Measurements from ENCODE around the gene RAD9A.

The RAD9A gene

DNA sequence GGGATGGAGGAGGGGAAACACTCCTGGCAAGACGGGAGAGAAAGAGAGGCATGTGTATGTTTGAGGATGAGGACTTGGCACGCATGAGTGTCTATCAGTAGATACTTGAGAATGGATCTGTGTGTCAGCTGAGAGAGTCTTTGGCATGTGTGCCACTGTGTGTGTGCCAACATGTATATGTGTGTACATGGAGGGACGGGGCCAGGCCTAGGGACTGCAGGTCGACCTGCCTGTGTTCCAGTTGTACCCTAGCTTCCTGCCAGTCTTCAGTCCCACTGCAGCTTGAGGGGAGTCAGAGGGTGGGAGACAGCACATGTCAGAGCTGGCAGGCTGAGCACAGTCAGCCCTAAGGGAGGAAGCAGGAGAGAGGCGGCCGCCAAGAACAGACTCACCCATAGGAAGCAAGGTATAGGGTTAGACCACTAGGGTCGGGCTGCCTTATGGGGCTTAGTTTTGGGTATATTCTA, 24.0 kb upstream of the RAD9A start:
- no peak for TF ChIP-seq CTCF (IDR thresholded peaks at IDR 0.05; ENCODE audit: low read depth, low read length, missing control alignments)

DNA sequence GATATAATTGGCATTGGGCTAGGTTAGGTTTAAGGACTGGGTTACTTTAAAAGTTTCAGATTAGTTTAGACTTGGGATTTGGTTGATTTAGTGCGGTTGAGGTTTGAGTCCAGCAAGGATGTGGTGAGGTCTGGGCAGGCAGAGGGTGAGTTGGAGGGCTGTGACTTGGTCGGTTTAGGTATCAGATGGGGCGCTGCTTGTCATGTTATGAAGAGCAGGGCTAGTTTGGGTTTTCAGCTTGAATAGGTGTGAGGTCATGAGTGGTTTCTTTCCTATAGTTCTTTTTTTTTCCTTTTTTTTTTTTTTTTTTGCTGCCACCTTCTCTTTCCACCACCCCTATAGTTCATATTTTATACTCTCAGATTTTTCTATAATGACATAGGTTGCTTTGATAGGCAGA, 23.2 kb upstream of the RAD9A start:
- no peak overlapping the region for H3K4me3 ChIP-seq (replicated peaks; ENCODE audit: low read depth, low read length)
- no peak for DNase-seq (ENCODE audit: extremely low read depth, low read depth)
- no peak for TF ChIP-seq CTCF (IDR thresholded peaks at IDR 0.05; ENCODE audit: low read depth, low read length, missing control alignments)

More for the DNA sequence above, 24.0 kb upstream of the RAD9A start:
- H3K4me3 ChIP-seq (replicated peaks; ENCODE audit: low read depth, low read length), result no peak overlapping the region
- DNase-seq (ENCODE audit: extremely low read depth, low read depth), result no peak

DNA sequence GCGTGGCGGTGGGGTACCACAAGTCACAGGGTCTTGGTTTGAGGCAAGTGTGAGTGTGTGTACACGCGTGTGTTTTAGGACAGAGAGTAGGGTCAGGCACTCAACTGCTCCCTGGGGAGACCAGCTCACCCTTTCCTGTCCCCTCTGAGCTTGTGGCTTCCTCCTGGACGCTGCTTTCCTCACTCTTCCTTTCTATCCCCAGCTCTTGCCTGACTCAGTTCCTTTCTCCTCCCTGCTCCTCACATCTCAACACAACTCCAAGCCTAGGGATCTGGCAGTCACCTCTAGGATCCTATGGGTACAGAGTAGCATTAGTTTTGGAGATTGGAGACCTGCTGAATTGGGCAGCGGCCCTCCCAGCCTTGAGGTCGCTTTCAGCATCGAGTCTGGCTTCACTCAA, 22.5 kb upstream of the RAD9A start:
- no peak overlapping the region for H3K4me3 ChIP-seq (replicated peaks; ENCODE audit: low read depth, low read length)
- no peak for DNase-seq (ENCODE audit: extremely low read depth, low read depth)
- TF ChIP-seq CTCF (IDR thresholded peaks at IDR 0.05; ENCODE audit: low read depth, low read length, missing control alignments), result no peak

- H3K4me3 ChIP-seq (replicated peaks; ENCODE audit: low read depth, low read length), result no peak overlapping the region
- no peak for DNase-seq (ENCODE audit: extremely low read depth, low read depth)
- no peak for TF ChIP-seq CTCF (IDR thresholded peaks at IDR 0.05; ENCODE audit: low read depth, low read length, missing control alignments)
These were observed 21.9 kb upstream of the RAD9A start for GRCh38 chr11:67369801-67370284.

GRCh38 chr11:67370351-67371076, 21.3 kb upstream of the RAD9A start:
- H3K4me3 ChIP-seq (replicated peaks; ENCODE audit: low read depth, low read length), result peak overlapping the region; percentile 59
- DNase-seq (ENCODE audit: extremely low read depth, low read depth), result no peak
- TF ChIP-seq CTCF (IDR thresholded peaks at IDR 0.05; ENCODE audit: low read depth, low read length, missing control alignments), result no peak

GRCh38 chr11:67371189-67371910, 20.4 kb upstream of the RAD9A start:
- peak overlapping the region; percentile 59 for H3K4me3 ChIP-seq (replicated peaks; ENCODE audit: low read depth, low read length)
- no peak for DNase-seq (ENCODE audit: extremely low read depth, low read depth)
- peak; percentile 44 for TF ChIP-seq CTCF (IDR thresholded peaks at IDR 0.05; ENCODE audit: low read depth, low read length, missing control alignments)

Measured in HFF-Myc (cell line).